Lung (tissue), 12 donors: ENCODE data around the gene PTGIS. TPM values are rescaled to one million over a fixed set of nuclear protein-coding genes. Genes with fewer than 3 reads are reported as not detected.

Source experiments
- ATAC-seq: fragments of 200-7000 bp; cut with Tn5 transposase; one replicate; pipeline ENCODE4 v1.9.1; 2020; ENCODE audit warnings: moderate number of reproducible peaks; ENCODE audit not compliant: insufficient read depth, low FRiP score
- DNase-seq, 3 donors: peaks; one replicate each; pipeline ENCODE4 v3.0.0-alpha.2; 2013 to 2017
- H3K27ac ChIP-seq, 2 donors: one replicate each; pipeline ENCODE4 v1.5.1; 2013; ENCODE audit warnings: mild to moderate bottlenecking in 2 of 2, moderate library complexity in 2 of 2, control low read depth in 1 of 2, inconsistent platforms in 1 of 2, low read depth in 1 of 2, low read length in 1 of 2
- H3K27me3 ChIP-seq, 3 donors: one replicate each; pipeline ENCODE4 v1.5.1; 2013; ENCODE audit warnings: low read length in 2 of 3; ENCODE audit not compliant: control insufficient read depth in 3 of 3, insufficient read depth in 3 of 3
- H3K36me3 ChIP-seq, 4 donors: one replicate each; pipeline ENCODE4 v1.5.1; 2013; ENCODE audit warnings: low read length in 4 of 4, mild to moderate bottlenecking in 1 of 4, moderate library complexity in 1 of 4; ENCODE audit not compliant: control insufficient read depth in 4 of 4, insufficient read depth in 4 of 4
- H3K4me1 ChIP-seq, 5 donors: one replicate each; pipeline ENCODE4 v1.5.1; 2013; ENCODE audit warnings: low read length in 5 of 5, mild to moderate bottlenecking in 2 of 5, moderate library complexity in 1 of 5; ENCODE audit not compliant: control insufficient read depth in 5 of 5, insufficient read depth in 5 of 5
- H3K4me3 ChIP-seq: one replicate; pipeline ENCODE4 v1.5.1; 2013; ENCODE audit warnings: mild to moderate bottlenecking, control low read depth, moderate library complexity
- H3K9ac ChIP-seq, 2 donors: one replicate each; pipeline ENCODE4 v1.5.1; 2013; ENCODE audit warnings: low read length in 2 of 2, control low read depth in 1 of 2; ENCODE audit not compliant: insufficient read depth in 1 of 2
- H3K9me3 ChIP-seq, 4 donors: one replicate each; pipeline ENCODE4 v1.5.1; 2013; ENCODE audit warnings: low read length in 3 of 4, mild to moderate bottlenecking in 1 of 4, moderate library complexity in 1 of 4; ENCODE audit not compliant: control insufficient read depth in 4 of 4, insufficient read depth in 3 of 4
- WGBS, 2 donors: extraction: QIAGEN DNeasy Blood & Tissue Kit; methylation state at CpG; one replicate each; pipeline ENCODE4 v1.1.7; 2013; 5-methylcytosine and 5-hydroxymethylcytosine counted together
- polyA plus RNA-seq, 2 donors: library from polyadenylated mRNA; stranded (reverse); fragments of 200-250 nt; gene quantifications; one replicate each; pipeline ENCODE4 v1.2.1, GENCODE V29; 2013
- total RNA-seq, 2 donors: library from RNA; depleted of rRNA in 1 of 2; stranded (reverse); fragments of >200 nt in 1 of 2; gene quantifications; one replicate each; pipeline ENCODE4 v1.2.1, GENCODE V29; 2014 to 2021
- TF ChIP-seq, protein P1 (sequence below): IDR thresholded peaks from 2 replicates; pipeline ENCODE4 v1.5.1; 2012; ENCODE audit warnings: mild to moderate bottlenecking; ENCODE audit errors: control extremely low read depth, extremely low read depth
- donor health status: control.
- donor health status: control.
- donor health status: Bipolar disorder and iron deficiency.
- donor health status: healthy.
- donor health status: DM: yes; HTN: yes; CAD: no.

PTGIS gene
- total and polyA plus RNA-seq, 4 donors: 5.3 to 43.8 (median 14.9) TPM

DNA sequence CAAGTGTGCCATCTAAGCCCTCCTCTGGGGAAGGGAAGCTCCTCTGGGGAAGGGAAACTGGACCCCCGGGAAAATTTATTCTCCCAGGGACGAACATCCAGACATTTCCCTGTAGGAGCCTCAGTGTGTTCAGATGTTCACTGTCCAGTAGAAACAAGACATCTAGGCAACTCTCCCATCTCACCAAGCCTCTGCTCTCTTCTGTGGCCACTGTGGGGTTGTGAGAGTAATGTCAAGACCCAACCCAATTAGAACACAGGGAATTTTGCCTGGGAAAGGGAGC is 3.6 kb upstream of the PTGIS start:
- 78 to 83% methylated on average over 2 of the region's 2 CpGs for WGBS, 2 donors
- ATAC-seq: no peak
- Histone ChIP-seq H3K9me3 (no peaks in the 10 kb centered on the region), H3K4me1 (peaks cover 0 to 14% (median 0%) of the 10 kb centered on the region in 5 donors), H3K27ac (no peak overlapping the region), H3K27me3 (no peaks in the 10 kb centered on the region), H3K36me3 (no peaks in the 10 kb centered on the region), H3K9ac (no peak overlapping the region), H3K4me3 (no peak overlapping the region)
- TF ChIP-seq, protein P1, sequence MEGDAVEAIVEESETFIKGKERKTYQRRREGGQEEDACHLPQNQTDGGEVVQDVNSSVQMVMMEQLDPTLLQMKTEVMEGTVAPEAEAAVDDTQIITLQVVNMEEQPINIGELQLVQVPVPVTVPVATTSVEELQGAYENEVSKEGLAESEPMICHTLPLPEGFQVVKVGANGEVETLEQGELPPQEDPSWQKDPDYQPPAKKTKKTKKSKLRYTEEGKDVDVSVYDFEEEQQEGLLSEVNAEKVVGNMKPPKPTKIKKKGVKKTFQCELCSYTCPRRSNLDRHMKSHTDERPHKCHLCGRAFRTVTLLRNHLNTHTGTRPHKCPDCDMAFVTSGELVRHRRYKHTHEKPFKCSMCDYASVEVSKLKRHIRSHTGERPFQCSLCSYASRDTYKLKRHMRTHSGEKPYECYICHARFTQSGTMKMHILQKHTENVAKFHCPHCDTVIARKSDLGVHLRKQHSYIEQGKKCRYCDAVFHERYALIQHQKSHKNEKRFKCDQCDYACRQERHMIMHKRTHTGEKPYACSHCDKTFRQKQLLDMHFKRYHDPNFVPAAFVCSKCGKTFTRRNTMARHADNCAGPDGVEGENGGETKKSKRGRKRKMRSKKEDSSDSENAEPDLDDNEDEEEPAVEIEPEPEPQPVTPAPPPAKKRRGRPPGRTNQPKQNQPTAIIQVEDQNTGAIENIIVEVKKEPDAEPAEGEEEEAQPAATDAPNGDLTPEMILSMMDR: no peak
- no peak for DNase-seq

DNA sequence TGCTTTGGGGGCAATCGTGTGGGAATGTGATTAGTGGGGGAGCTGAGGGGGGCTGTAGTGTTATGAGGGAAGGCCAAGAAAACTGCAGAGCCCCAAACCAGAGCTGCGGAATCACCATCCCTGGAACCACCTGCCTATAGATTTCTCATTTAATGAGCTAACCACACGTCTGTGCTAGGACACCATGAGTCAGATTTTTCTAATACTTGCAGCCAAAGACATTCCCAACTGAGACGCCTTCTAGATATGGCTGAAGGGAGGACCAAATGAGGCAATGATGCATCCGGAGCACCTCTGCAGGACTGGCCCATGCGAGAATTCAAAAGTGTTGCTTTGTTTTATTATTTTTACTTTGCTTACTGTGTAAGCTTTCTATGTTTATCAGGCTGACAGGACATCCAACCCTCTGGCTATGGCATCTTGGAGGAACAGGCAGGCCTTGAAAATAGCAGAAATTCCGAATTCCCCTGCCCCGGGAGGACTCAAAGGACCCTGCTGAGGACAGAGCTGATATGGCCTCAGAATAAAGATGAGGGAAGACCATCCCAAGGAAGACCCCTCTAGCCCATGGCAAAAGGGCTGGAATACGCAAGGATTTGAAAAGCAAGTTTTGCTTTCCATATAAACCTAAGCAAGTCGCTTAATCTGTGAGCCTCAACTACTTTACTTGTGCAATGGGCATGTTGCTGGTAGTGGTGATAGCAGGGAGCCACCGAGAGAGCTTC is 3.1 kb upstream of the PTGIS start:
- ATAC-seq (no peak), DNase-seq (no peak)
- TF ChIP-seq, protein P1: no peak
- Histone ChIP-seq H3K9ac (no peak overlapping the region), H3K27me3 (no peaks in the 10 kb centered on the region), H3K9me3 (no peaks in the 10 kb centered on the region), H3K27ac (no peak overlapping the region), H3K4me3 (no peak overlapping the region), H3K4me1 (peaks cover 0 to 14% (median 0%) of the 10 kb centered on the region in 5 donors), H3K36me3 (no peaks in the 10 kb centered on the region)
- 83 to 86% methylated on average over 11 of the region's 11 CpGs for WGBS, 2 donors

DNA sequence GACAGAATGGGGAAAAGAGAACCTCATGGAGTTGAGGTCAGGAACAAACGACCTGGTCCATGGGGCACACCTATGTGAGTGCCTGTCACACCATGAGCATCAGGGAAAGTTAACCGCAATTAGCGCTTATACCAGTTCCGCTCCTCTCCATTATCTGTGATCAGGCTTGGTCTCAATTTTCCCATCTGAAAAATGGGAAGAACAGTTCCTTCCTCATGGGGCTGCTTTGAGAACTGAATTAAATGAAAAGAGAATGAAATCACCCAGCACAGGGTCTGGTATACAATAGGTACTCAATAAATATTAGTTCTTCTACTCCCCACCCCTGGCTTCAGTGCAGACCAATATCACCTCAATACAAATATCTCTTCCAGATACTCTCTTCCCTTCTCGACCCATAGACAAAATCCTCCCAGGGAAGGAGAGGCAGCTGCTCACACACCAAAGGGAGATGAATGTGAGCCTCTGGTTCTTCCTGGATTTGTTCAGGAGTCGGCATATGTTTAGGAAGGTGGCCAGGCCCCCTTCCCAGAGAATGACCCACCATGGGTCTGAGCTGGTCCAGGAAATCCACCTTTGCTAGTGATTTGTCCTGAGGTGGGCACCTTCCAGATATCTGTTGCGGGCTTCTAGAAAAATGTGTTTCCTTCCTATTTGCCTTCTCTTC is 2.4 kb upstream of the PTGIS start:
- Histone ChIP-seq H3K9me3 (no peaks in the 10 kb centered on the region), H3K4me3 (no peak overlapping the region), H3K4me1 (peaks cover 0 to 14% (median 0%) of the 10 kb centered on the region in 5 donors), H3K9ac (no peak overlapping the region), H3K27me3 (no peaks in the 10 kb centered on the region), H3K36me3 (no peaks in the 10 kb centered on the region), H3K27ac (no peak overlapping the region)
- WGBS, 2 donors: 83 to 84% methylated on average over 7 of the region's 7 CpGs
- TF ChIP-seq, protein P1: no peak
- DNase-seq: no peak
- ATAC-seq: no peak
